ENCODE results near the gene ATP8A2.

DNA sequence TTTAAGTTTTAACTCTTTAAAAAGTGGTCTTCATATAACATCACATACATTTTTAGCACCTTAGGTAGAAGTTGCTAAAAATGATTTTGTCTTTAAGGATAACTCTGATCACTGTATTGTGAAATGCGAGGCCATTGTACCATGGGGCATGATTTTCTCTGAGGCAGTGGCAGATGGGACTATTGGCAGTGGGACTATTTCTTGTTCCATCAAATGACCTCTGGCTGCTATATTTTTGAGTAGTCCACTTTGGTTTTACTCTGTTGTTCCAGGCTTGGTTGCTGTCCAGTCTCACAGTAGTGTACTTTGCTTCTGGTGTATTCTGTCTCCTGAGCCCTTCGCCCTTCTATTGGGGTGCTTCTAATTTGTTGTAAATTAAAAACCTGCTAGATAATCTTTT lies 156.5 kb downstream of the ATP8A2 start:
- TF ChIP-seq, protein P1, sequence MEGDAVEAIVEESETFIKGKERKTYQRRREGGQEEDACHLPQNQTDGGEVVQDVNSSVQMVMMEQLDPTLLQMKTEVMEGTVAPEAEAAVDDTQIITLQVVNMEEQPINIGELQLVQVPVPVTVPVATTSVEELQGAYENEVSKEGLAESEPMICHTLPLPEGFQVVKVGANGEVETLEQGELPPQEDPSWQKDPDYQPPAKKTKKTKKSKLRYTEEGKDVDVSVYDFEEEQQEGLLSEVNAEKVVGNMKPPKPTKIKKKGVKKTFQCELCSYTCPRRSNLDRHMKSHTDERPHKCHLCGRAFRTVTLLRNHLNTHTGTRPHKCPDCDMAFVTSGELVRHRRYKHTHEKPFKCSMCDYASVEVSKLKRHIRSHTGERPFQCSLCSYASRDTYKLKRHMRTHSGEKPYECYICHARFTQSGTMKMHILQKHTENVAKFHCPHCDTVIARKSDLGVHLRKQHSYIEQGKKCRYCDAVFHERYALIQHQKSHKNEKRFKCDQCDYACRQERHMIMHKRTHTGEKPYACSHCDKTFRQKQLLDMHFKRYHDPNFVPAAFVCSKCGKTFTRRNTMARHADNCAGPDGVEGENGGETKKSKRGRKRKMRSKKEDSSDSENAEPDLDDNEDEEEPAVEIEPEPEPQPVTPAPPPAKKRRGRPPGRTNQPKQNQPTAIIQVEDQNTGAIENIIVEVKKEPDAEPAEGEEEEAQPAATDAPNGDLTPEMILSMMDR (IDR thresholded peaks at IDR 0.05), result no peak
- TF ChIP-seq POLR2AphosphoS5 (IDR thresholded peaks at IDR 0.05) (no peak), POLR2A (IDR thresholded peaks at IDR 0.05) (no peak)
